PC-9 (cell line): ENCODE measurements around the gene ASB13. TPM values are rescaled to one million over a fixed set of nuclear protein-coding genes. Genes with fewer than 3 reads are reported as not detected.

Experiments
- BruUV-seq: library from RNA; stranded (reverse); fragments of 400-500 nt; replicated peaks from 2 replicates; lab custom pipeline; 2021; lab: Mats Ljungman, UMichigan
- CTCF ChIA-PET: fragments of 300-600 bp; sonication (Branson Sonifier 250); formaldehyde crosslinking; loops from one replicate; lab custom pipeline; 2022; ENCODE audit warnings: antibody characterized with exemption; lab: Charles Lee
- POLR2A ChIA-PET: fragments of 300-600 bp; sonication (Branson Sonifier 250); formaldehyde crosslinking; loops from one replicate; lab custom pipeline; 2022; ENCODE audit warnings: antibody characterized with exemption; ENCODE audit not compliant: unreplicated experiment; lab: Charles Lee
- DNase-seq, 2 experiments: peaks; one replicate each; pipeline versions ENCODE4 v3.0.0 to v3.0.0-alpha.2; 2015 to 2022; ENCODE audit warnings: mixed read lengths in 1 of 2
- H2AFZ ChIP-seq: fragments of 200-600 bp; sonication (generic); 2 replicates; pipeline ENCODE4 v1.8.1; 2017; ENCODE audit warnings: antibody characterized with exemption
- H3F3A ChIP-seq: fragments of 200-600 bp; sonication (generic); 2 replicates; pipeline ENCODE4 v1.8.1; 2017; ENCODE audit warnings: antibody characterized with exemption, mild to moderate bottlenecking, low read depth; ENCODE audit not compliant: insufficient read depth
- H3K27ac ChIP-seq: fragments of 200-600 bp; sonication (generic); 2 replicates; pipeline ENCODE4 v1.6.1; 2016; ENCODE audit warnings: mixed run types
- H3K27me3 ChIP-seq: fragments of 200-600 bp; sonication (generic); 2 replicates; pipeline ENCODE4 v1.6.1; 2016; ENCODE audit warnings: low read depth, mixed run types; ENCODE audit not compliant: insufficient read depth
- H3K36me3 ChIP-seq: fragments of 200-600 bp; sonication (generic); 2 replicates; pipeline ENCODE4 v1.6.1; 2016; ENCODE audit warnings: low read depth, mixed run types
- H3K4me1 ChIP-seq: fragments of 200-600 bp; sonication (generic); replicated peaks from 2 replicates; pipeline ENCODE4 v1.6.1; 2016; ENCODE audit warnings: mixed run types; ENCODE audit not compliant: insufficient read depth
- H3K4me2 ChIP-seq: fragments of 200-600 bp; sonication (generic); 2 replicates; pipeline ENCODE4 v1.6.1; 2017; ENCODE audit warnings: mixed run types
- H3K4me3 ChIP-seq: fragments of 200-600 bp; sonication (generic); 2 replicates; pipeline ENCODE4 v1.6.1; 2016; ENCODE audit warnings: mixed run types
- H3K79me2 ChIP-seq: fragments of 200-600 bp; sonication (generic); 2 replicates; pipeline ENCODE4 v1.6.1; 2017; ENCODE audit warnings: low read depth, mixed run types
- H3K9me2 ChIP-seq: fragments of 200-600 bp; sonication (generic); 2 replicates; pipeline ENCODE4 v1.8.1; 2017; ENCODE audit warnings: mild to moderate bottlenecking; ENCODE audit not compliant: insufficient read depth
- H3K9me3 ChIP-seq: fragments of 200-600 bp; sonication (generic); 2 replicates; pipeline ENCODE4 v1.8.1; 2016; ENCODE audit warnings: low read depth; ENCODE audit not compliant: insufficient read depth
- H4K20me1 ChIP-seq: fragments of 200-600 bp; sonication (generic); 2 replicates; pipeline ENCODE4 v1.8.1; 2017; ENCODE audit not compliant: insufficient read depth
- EZH2 ChIP-seq: fragments of 200-600 bp; sonication (generic); IDR thresholded peaks from 2 replicates; pipeline ENCODE4 v1.8.0; 2017; ENCODE audit warnings: antibody characterized with exemption, low read depth
- intact Hi-C: fragments of 100-400 bp; cut with micrococcal nuclease; formaldehyde crosslinking; loops from one replicate; pipeline ENCODE4 v1.10.0; 2022; ENCODE audit not compliant: unreplicated experiment
- total RNA-seq: library from RNA; stranded (reverse); gene quantifications from 2 replicates; pipeline ENCODE4 v1.2.3, GENCODE V29; 2021
- TF ChIP-seq, protein P1 (sequence below): fragments of 200-600 bp; sonication (generic); conservative IDR thresholded peaks from 2 replicates; pipeline ENCODE4 v1.6.1; 2017; ENCODE audit warnings: mixed run types, antibody characterized with exemption, mild to moderate bottlenecking, moderate library complexity

The ASB13 gene
- total RNA-seq, 1 experiment from 2014 or later: 22.2 TPM

DNA sequence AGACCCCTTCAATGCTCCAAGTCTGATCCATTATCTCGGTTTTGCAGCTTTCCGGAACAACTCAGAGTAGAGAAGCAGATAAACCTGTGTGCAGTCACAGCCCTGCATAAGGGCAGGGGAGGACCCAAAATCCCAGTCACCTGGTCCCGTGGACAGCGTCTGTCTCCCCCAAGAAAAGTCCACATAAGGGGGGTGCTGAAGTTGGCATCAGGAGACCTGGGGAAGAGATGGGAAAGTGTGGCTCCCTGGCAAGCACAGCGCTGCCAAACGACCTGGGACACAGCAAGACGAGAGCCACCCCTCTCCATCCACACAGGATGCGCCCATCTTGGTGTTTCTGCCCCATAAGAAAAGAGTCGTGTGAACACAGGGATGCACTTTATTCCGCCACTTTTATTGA is 27.9 kb downstream of the ASB13 start:
- intact Hi-C loops: no loop called here
- TF ChIP-seq, protein P1, sequence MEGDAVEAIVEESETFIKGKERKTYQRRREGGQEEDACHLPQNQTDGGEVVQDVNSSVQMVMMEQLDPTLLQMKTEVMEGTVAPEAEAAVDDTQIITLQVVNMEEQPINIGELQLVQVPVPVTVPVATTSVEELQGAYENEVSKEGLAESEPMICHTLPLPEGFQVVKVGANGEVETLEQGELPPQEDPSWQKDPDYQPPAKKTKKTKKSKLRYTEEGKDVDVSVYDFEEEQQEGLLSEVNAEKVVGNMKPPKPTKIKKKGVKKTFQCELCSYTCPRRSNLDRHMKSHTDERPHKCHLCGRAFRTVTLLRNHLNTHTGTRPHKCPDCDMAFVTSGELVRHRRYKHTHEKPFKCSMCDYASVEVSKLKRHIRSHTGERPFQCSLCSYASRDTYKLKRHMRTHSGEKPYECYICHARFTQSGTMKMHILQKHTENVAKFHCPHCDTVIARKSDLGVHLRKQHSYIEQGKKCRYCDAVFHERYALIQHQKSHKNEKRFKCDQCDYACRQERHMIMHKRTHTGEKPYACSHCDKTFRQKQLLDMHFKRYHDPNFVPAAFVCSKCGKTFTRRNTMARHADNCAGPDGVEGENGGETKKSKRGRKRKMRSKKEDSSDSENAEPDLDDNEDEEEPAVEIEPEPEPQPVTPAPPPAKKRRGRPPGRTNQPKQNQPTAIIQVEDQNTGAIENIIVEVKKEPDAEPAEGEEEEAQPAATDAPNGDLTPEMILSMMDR: no peak
- TF ChIP-seq EZH2: no peak
- H3K27ac ChIP-seq: no peak overlapping the region
- DNase-seq: no peak
- H3K4me2 ChIP-seq: no peak overlapping the region
- no peaks in the 10 kb centered on the region for H3K79me2 ChIP-seq
- no peaks in the 10 kb centered on the region for H3K9me3 ChIP-seq
- no peaks in the 10 kb centered on the region for H3K9me2 ChIP-seq
- H3K27me3 ChIP-seq: no peaks in the 10 kb centered on the region
- ChIA-PET CTCF (interaction anchor here (0.5 kb wide), 1 partner anchor 11 kb away, joined by 5 read pairs; no protein-coding TSS in a partner anchor), POLR2A (no interaction called here)
- H4K20me1 ChIP-seq: no peaks in the 10 kb centered on the region
- no peaks in the 10 kb centered on the region for H3K4me1 ChIP-seq
- H2AFZ ChIP-seq: no peak overlapping the region
- H3K4me3 ChIP-seq: no peak overlapping the region
- BruUV-seq: no TSS peak
- H3K36me3 ChIP-seq: no peaks in the 10 kb centered on the region
- H3F3A ChIP-seq: no peaks in the 10 kb centered on the region

DNA sequence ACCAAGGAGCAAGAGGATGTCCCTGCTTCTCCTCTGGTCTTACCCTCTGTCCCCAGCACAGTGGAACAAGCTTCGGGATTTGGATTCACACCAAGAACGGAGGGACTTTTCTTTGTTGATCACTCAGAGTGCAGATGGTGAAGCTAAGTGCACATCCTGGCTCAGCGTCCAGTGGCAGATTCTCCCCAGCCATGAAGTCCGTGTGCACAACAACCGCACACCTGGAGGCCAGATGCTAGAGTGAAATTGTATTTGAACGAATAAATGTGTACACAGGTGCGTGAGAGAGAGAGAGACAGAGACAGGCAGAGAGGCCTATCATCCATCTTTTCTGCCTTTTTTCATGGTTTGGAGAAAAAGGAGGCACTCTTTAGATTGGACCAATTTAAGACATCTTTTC is 31.5 kb downstream of the ASB13 start:
- H3K27me3 ChIP-seq: no peaks in the 10 kb centered on the region
- POLR2A ChIA-PET: no interaction called here
- H3K4me1 ChIP-seq: peaks cover 14% of the 10 kb centered on the region; the same call in 1 of the 2 replicates
- DNase-seq: no peak
- no peaks in the 10 kb centered on the region for H3K9me3 ChIP-seq
- H3K27ac ChIP-seq: no peak overlapping the region
- no TSS peak for BruUV-seq
- H3F3A ChIP-seq: peaks cover 6% of the 10 kb centered on the region; the same call in 1 of the 2 replicates
- no peak for TF ChIP-seq EZH2
- intact Hi-C loops: no loop called here
- H3K4me2 ChIP-seq: no peak overlapping the region
- H3K79me2 ChIP-seq: no peaks in the 10 kb centered on the region
- no peaks in the 10 kb centered on the region for H3K9me2 ChIP-seq
- H4K20me1 ChIP-seq: no peaks in the 10 kb centered on the region
- H3K36me3 ChIP-seq: no peaks in the 10 kb centered on the region
- no peak overlapping the region for H3K4me3 ChIP-seq
- CTCF ChIA-PET: no interaction called here
- H2AFZ ChIP-seq: no peak overlapping the region

DNA sequence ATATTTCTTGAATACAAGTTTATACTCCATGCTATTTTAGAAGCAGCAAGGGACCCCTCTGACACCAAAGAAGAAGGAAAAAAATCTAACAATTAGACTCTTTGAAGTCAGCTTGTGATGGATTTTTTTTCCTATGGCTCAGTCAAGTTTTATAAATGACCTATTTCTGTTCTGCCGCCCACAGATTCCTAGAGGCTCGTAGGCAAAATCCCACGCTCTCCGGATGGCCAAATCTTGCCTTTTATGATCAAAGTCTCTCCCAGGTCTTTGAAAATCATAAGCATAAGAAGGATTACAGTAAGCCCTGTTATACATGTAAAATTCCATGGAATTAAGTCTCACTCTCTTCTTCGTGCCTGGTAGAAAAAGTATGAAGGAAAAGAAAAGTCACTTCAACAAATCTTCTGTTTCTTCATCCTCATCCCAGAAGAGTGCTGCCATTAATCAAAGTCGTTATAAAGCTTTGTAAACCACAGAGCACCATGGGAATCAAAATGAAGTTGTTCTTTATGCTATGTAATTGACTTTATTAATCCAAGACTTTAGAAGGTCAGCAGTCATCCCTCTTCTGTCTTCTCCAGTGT is 33.1 kb downstream of the ASB13 start:
- no peaks in the 10 kb centered on the region for H4K20me1 ChIP-seq
- BruUV-seq: no TSS peak
- H3K79me2 ChIP-seq: no peaks in the 10 kb centered on the region
- no peak overlapping the region for H3K27ac ChIP-seq
- TF ChIP-seq, protein P1: no peak
- no peak for TF ChIP-seq EZH2
- no peak overlapping the region for H2AFZ ChIP-seq
- no peak for DNase-seq
- POLR2A ChIA-PET: no interaction called here
- CTCF ChIA-PET: no interaction called here
- no peak overlapping the region for H3K4me3 ChIP-seq
- peaks cover 14% of the 10 kb centered on the region; the same call in 1 of the 2 replicates for H3K4me1 ChIP-seq
- no peaks in the 10 kb centered on the region for H3K9me2 ChIP-seq
- intact Hi-C loops: no loop called here
- no peaks in the 10 kb centered on the region for H3K36me3 ChIP-seq
- peaks cover 9% of the 10 kb centered on the region; the same call in 1 of the 2 replicates for H3F3A ChIP-seq
- no peak overlapping the region for H3K4me2 ChIP-seq
- H3K27me3 ChIP-seq: no peaks in the 10 kb centered on the region
- H3K9me3 ChIP-seq: no peaks in the 10 kb centered on the region
